ENCODE data around the gene SLC1A7. TPM values are rescaled to one million over a fixed set of nuclear protein-coding genes. Genes with fewer than 3 reads are reported as not detected.

Gene SLC1A7
- total RNA-seq, 1 experiment from 2014 or later = not detected

GRCh38 chr1:53087332-53088285, 54.8 kb downstream of the SLC1A7 start:
- in situ Hi-C loops (cut with HindIII; ENCODE audit: low pct_unique_long_range_greater_than_20kb, low sequenced_read_pairs) = no loop called here

GRCh38 chr1:53086491-53087070, 55.9 kb downstream of the SLC1A7 start:
- no peak for DNase-seq (ENCODE audit: low read depth, low spot score)
- in situ Hi-C loops (cut with HindIII; ENCODE audit: low pct_unique_long_range_greater_than_20kb, low sequenced_read_pairs) = no loop called here

More at GRCh38 chr1:53087332-53088285, 54.8 kb downstream of the SLC1A7 start:
- DNase-seq (ENCODE audit: low read depth, low spot score) = no peak

GRCh38 chr1:53085405-53085804, 57.0 kb downstream of the SLC1A7 start:
- in situ Hi-C loops (cut with HindIII; ENCODE audit: low pct_unique_long_range_greater_than_20kb, low sequenced_read_pairs) = no loop called here
- DNase-seq (ENCODE audit: low read depth, low spot score) = no peak

- in situ Hi-C loops (cut with HindIII; ENCODE audit: low pct_unique_long_range_greater_than_20kb, low sequenced_read_pairs) = no loop called here
- no peak for DNase-seq (ENCODE audit: low read depth, low spot score)
These were observed 57.9 kb downstream of the SLC1A7 start for GRCh38 chr1:53084589-53084971.

- in situ Hi-C loops (cut with HindIII; ENCODE audit: low pct_unique_long_range_greater_than_20kb, low sequenced_read_pairs) = no loop called here
- DNase-seq (ENCODE audit: low read depth, low spot score) = no peak
These were observed 58.5 kb downstream of the SLC1A7 start for GRCh38 chr1:53083636-53084588.

GRCh38 chr1:53082826-53083455, 59.5 kb downstream of the SLC1A7 start:
- no peak for DNase-seq (ENCODE audit: low read depth, low spot score)
- in situ Hi-C loops (cut with HindIII; ENCODE audit: low pct_unique_long_range_greater_than_20kb, low sequenced_read_pairs) = no loop called here

GRCh38 chr1:53081384-53082066, 60.9 kb downstream of the SLC1A7 start:
- in situ Hi-C loops (cut with HindIII; ENCODE audit: low pct_unique_long_range_greater_than_20kb, low sequenced_read_pairs) = no loop called here
- no peak for DNase-seq (ENCODE audit: low read depth, low spot score)

GRCh38 chr1:53080769-53081168, 61.7 kb downstream of the SLC1A7 start:
- in situ Hi-C loops (cut with HindIII; ENCODE audit: low pct_unique_long_range_greater_than_20kb, low sequenced_read_pairs) = no loop called here
- DNase-seq (ENCODE audit: low read depth, low spot score) = no peak

- in situ Hi-C loops (cut with HindIII; ENCODE audit: low pct_unique_long_range_greater_than_20kb, low sequenced_read_pairs) = no loop called here
- DNase-seq (ENCODE audit: low read depth, low spot score) = no peak
These were observed 62.4 kb downstream of the SLC1A7 start for GRCh38 chr1:53080041-53080440.

GRCh38 chr1:53079251-53079650, 63.2 kb downstream of the SLC1A7 start:
- in situ Hi-C loops (cut with HindIII; ENCODE audit: low pct_unique_long_range_greater_than_20kb, low sequenced_read_pairs) = no loop called here
- no peak for DNase-seq (ENCODE audit: low read depth, low spot score)

- in situ Hi-C loops (cut with HindIII; ENCODE audit: low pct_unique_long_range_greater_than_20kb, low sequenced_read_pairs) = no loop called here
- no peak for DNase-seq (ENCODE audit: low read depth, low spot score)
These were observed 63.9 kb downstream of the SLC1A7 start for GRCh38 chr1:53078333-53079101.

GRCh38 chr1:53077599-53077965, 64.9 kb downstream of the SLC1A7 start:
- in situ Hi-C loops (cut with HindIII; ENCODE audit: low pct_unique_long_range_greater_than_20kb, low sequenced_read_pairs) = no loop called here
- no peak for DNase-seq (ENCODE audit: low read depth, low spot score)

GRCh38 chr1:53076721-53077598, 65.5 kb downstream of the SLC1A7 start:
- in situ Hi-C loops (cut with HindIII; ENCODE audit: low pct_unique_long_range_greater_than_20kb, low sequenced_read_pairs) = no loop called here
- DNase-seq (ENCODE audit: low read depth, low spot score) = no peak

- in situ Hi-C loops (cut with HindIII; ENCODE audit: low pct_unique_long_range_greater_than_20kb, low sequenced_read_pairs) = no loop called here
- no peak for DNase-seq (ENCODE audit: low read depth, low spot score)
These were observed 66.3 kb downstream of the SLC1A7 start for GRCh38 chr1:53076165-53076564.

- in situ Hi-C loops (cut with HindIII; ENCODE audit: low pct_unique_long_range_greater_than_20kb, low sequenced_read_pairs) = no loop called here
- no peak for DNase-seq (ENCODE audit: low read depth, low spot score)
These were observed 66.7 kb downstream of the SLC1A7 start for GRCh38 chr1:53075761-53076163.

GRCh38 chr1:53075206-53075605, 67.2 kb downstream of the SLC1A7 start:
- in situ Hi-C loops (cut with HindIII; ENCODE audit: low pct_unique_long_range_greater_than_20kb, low sequenced_read_pairs) = no loop called here
- no peak for DNase-seq (ENCODE audit: low read depth, low spot score)
